GM21825 (cell line): Measurements from ENCODE around the gene DLGAP4.

ENCODE experiments used
- ATAC-seq: cut with Tn5 transposase; IDR thresholded peaks from one replicate; pipeline ENCODE4 v1.9.1; 2021; ENCODE audit warnings: mild to moderate bottlenecking, moderate library complexity; ENCODE audit not compliant: unreplicated experiment

DLGAP4 gene

GRCh38 chr20:36440370-36441026 lies 134.4 kb downstream of the DLGAP4 start:
- ATAC-seq = no peak

- no peak for ATAC-seq
Observed at GRCh38 chr20:36441027-36441414, 134.9 kb downstream of the DLGAP4 start.

GRCh38 chr20:36441416-36441815 lies 135.3 kb downstream of the DLGAP4 start:
- ATAC-seq = no peak

- ATAC-seq = no peak
Observed at GRCh38 chr20:36445847-36446246, 139.7 kb downstream of the DLGAP4 start.

GRCh38 chr20:36446557-36446956 lies 140.4 kb downstream of the DLGAP4 start:
- no peak for ATAC-seq

- ATAC-seq = no peak
Observed at GRCh38 chr20:36447101-36447500, 141.0 kb downstream of the DLGAP4 start.

- ATAC-seq = no peak
Observed at GRCh38 chr20:36449663-36450062, 143.5 kb downstream of the DLGAP4 start.

GRCh38 chr20:36454332-36454697 lies 148.2 kb downstream of the DLGAP4 start:
- ATAC-seq = no peak

- ATAC-seq = no peak
Observed at GRCh38 chr20:36454698-36455427, 148.7 kb downstream of the DLGAP4 start.

- no peak for ATAC-seq
Observed at GRCh38 chr20:36455972-36456625, 150.0 kb downstream of the DLGAP4 start.

GRCh38 chr20:36460648-36461599 lies 154.8 kb downstream of the DLGAP4 start:
- ATAC-seq = peak; percentile 55

GRCh38 chr20:36461600-36462439 lies 155.7 kb downstream of the DLGAP4 start:
- peak; percentile 2 for ATAC-seq

GRCh38 chr20:36462440-36463211 lies 156.5 kb downstream of the DLGAP4 start:
- ATAC-seq = no peak

GRCh38 chr20:36463212-36464061 lies 157.3 kb downstream of the DLGAP4 start:
- ATAC-seq = no peak

GRCh38 chr20:36465109-36466080 lies 159.3 kb downstream of the DLGAP4 start:
- ATAC-seq = no peak

- ATAC-seq = no peak
Observed at GRCh38 chr20:36466089-36466488, 159.9 kb downstream of the DLGAP4 start.
